ENCODE data around the gene INPP5E.

GRCh38 chr9:136393531-136393930, 46.1 kb downstream of the INPP5E start:
- no peak for TF ChIP-seq POLR2AphosphoS5 (IDR thresholded peaks at IDR 0.05; ENCODE audit: low read depth, low read length)
- no peak for TF ChIP-seq TAF1 (IDR thresholded peaks at IDR 0.05; ENCODE audit: low read depth, low read length)
- no peak for TF ChIP-seq POU2F2 (IDR thresholded peaks at IDR 0.05; ENCODE audit: low read depth, low read length)
- TF ChIP-seq POLR2A (IDR thresholded peaks at IDR 0.05; ENCODE audit: low read depth, low read length) = no peak
- no peak for TF ChIP-seq SPI1 (IDR thresholded peaks at IDR 0.05; ENCODE audit: low read depth, low read length)
